Osteocyte (in vitro differentiated cells): Measurements from ENCODE around the gene TDRD1. TPM values are rescaled to one million over a fixed set of nuclear protein-coding genes. Genes with fewer than 3 reads are reported as not detected.

Source experiments
- DNase-seq: peaks from one replicate; pipeline ENCODE4 v3.0.0; 2021; ENCODE audit warnings: mixed read lengths; ENCODE audit not compliant: unreplicated experiment; ENCODE audit errors: extremely low spot score
- H3K27ac Mint-ChIP-seq: one replicate; pipeline ENCODE4 v1.8.0; 2021; ENCODE audit warnings: mild to moderate bottlenecking, mixed read lengths; ENCODE audit not compliant: unreplicated experiment
- H3K27me3 Mint-ChIP-seq: one replicate; pipeline ENCODE4 v1.8.0; 2021; ENCODE audit warnings: mixed read lengths; ENCODE audit not compliant: unreplicated experiment
- H3K36me3 Mint-ChIP-seq: one replicate; pipeline ENCODE4 v1.8.0; 2021; ENCODE audit warnings: mixed read lengths; ENCODE audit not compliant: unreplicated experiment
- H3K4me1 Mint-ChIP-seq: one replicate; pipeline ENCODE4 v1.8.0; 2021; ENCODE audit warnings: mixed read lengths; ENCODE audit not compliant: unreplicated experiment
- H3K4me3 Mint-ChIP-seq: one replicate; pipeline ENCODE4 v1.8.0; 2021; ENCODE audit warnings: mild to moderate bottlenecking, moderate library complexity, mixed read lengths; ENCODE audit not compliant: unreplicated experiment
- H3K9me3 Mint-ChIP-seq: one replicate; pipeline ENCODE4 v1.8.0; 2021; ENCODE audit warnings: mixed read lengths; ENCODE audit not compliant: unreplicated experiment
- total RNA-seq: library from RNA; stranded (reverse); gene quantifications from 2 replicates; pipeline ENCODE4 v1.2.1, GENCODE V29; 2021
- TF ChIP-seq, protein P1 (sequence below): fragments of 200-600 bp; sonication (generic); IDR thresholded peaks from 2 replicates; pipeline ENCODE4 v1.5.0; 2021; ENCODE audit warnings: antibody characterized with exemption, mild to moderate bottlenecking, moderate library complexity

TDRD1 gene
- total RNA-seq, 1 donor from 2014 or later = not detected

- TF ChIP-seq, protein P1, sequence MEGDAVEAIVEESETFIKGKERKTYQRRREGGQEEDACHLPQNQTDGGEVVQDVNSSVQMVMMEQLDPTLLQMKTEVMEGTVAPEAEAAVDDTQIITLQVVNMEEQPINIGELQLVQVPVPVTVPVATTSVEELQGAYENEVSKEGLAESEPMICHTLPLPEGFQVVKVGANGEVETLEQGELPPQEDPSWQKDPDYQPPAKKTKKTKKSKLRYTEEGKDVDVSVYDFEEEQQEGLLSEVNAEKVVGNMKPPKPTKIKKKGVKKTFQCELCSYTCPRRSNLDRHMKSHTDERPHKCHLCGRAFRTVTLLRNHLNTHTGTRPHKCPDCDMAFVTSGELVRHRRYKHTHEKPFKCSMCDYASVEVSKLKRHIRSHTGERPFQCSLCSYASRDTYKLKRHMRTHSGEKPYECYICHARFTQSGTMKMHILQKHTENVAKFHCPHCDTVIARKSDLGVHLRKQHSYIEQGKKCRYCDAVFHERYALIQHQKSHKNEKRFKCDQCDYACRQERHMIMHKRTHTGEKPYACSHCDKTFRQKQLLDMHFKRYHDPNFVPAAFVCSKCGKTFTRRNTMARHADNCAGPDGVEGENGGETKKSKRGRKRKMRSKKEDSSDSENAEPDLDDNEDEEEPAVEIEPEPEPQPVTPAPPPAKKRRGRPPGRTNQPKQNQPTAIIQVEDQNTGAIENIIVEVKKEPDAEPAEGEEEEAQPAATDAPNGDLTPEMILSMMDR = no peak
- no peak overlapping the region for H3K4me3 Mint-ChIP-seq
- DNase-seq = no peak
- H3K27ac Mint-ChIP-seq = no peak overlapping the region
- H3K4me1 Mint-ChIP-seq = peaks cover 11% of the 10 kb centered on the region
- H3K27me3 Mint-ChIP-seq = peaks cover 13% of the 10 kb centered on the region
- H3K9me3 Mint-ChIP-seq = no peaks in the 10 kb centered on the region
- H3K36me3 Mint-ChIP-seq = no peaks in the 10 kb centered on the region
Measured at GRCh38 chr10:114183563-114183962, 4.4 kb downstream of the TDRD1 start.

DNA sequence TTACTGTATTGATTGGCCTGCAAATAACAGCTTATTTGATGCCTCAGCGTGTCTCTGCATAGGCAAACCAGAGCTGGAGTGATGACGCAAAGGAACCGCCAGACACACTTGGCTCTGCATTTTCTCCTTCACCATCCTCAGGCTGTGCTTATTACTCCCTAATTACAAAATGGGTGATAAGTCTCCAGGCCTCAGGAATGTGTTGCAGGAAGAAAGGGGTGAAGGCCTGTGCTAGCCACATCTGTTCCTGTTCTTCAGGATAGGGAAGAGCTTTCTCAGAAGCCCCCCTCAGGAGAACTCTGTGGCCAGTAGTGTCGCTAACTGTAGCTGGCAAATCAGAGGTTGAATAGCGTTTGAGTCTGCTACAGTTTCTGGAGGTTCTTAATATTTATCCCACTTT, 5.1 kb downstream of the TDRD1 start:
- Mint-ChIP-seq H3K27ac (no peak overlapping the region), H3K9me3 (no peaks in the 10 kb centered on the region), H3K36me3 (no peaks in the 10 kb centered on the region), H3K27me3 (peaks cover 15% of the 10 kb centered on the region), H3K4me3 (no peak overlapping the region), H3K4me1 (peaks cover 10% of the 10 kb centered on the region)
- TF ChIP-seq, protein P1 = no peak
- DNase-seq = no peak

GRCh38 chr10:114188001-114188400, 8.8 kb downstream of the TDRD1 start:
- Mint-ChIP-seq H3K4me1 (no peaks in the 10 kb centered on the region), H3K4me3 (no peak overlapping the region), H3K36me3 (no peaks in the 10 kb centered on the region), H3K27me3 (peaks cover 34% of the 10 kb centered on the region), H3K9me3 (no peaks in the 10 kb centered on the region), H3K27ac (no peak overlapping the region)
- DNase-seq = no peak
- TF ChIP-seq, protein P1 = no peak

DNA sequence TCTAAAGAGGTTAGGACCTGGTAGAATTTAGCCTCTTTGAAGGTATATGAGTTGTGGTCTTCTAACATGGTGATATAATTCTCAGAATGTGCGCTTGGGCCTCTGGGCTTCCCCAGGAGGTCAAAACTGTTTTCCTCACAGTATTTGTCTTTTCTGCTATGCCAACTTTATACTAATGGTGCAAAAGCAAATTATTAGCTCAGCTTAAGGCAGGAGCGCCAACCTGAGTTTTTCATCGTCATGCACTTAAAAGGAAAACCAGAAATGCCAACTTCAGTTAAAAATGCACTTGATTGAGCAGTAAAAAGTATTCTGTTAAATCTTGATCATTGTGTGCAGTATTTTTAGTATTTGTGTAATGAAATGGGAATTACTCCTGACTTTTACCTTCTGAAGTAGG, 9.7 kb downstream of the TDRD1 start:
- Mint-ChIP-seq H3K9me3 (no peaks in the 10 kb centered on the region), H3K27me3 (peaks cover 43% of the 10 kb centered on the region), H3K4me1 (no peaks in the 10 kb centered on the region), H3K4me3 (no peak overlapping the region), H3K27ac (no peak overlapping the region), H3K36me3 (no peaks in the 10 kb centered on the region)
- DNase-seq = no peak
- TF ChIP-seq, protein P1 = no peak

DNA sequence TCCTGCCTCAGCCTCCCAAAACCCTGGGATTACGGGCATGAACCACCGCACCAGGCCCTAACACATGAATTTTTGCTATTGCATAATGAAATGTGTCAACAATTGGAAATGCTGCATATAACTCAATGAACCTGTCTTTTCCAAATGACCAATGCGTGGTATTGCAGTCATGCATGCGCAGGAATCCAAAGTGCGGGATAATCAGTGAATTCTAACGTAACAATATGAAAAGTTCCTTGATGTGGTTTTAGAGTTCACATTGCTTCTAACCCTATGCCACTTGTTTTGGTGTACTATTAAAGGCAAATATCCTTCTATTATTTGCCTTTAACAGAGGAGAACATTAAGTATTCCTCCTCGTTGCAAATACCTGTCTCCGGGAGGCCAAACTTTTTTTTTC, 10.5 kb downstream of the TDRD1 start:
- no peak for DNase-seq
- no peaks in the 10 kb centered on the region for H3K4me1 Mint-ChIP-seq
- H3K9me3 Mint-ChIP-seq = no peaks in the 10 kb centered on the region
- H3K4me3 Mint-ChIP-seq = no peak overlapping the region
- no peaks in the 10 kb centered on the region for H3K36me3 Mint-ChIP-seq
- TF ChIP-seq, protein P1 = no peak
- peaks cover 48% of the 10 kb centered on the region for H3K27me3 Mint-ChIP-seq
- H3K27ac Mint-ChIP-seq = no peak overlapping the region
